CD4-positive, alpha-beta memory T cell (primary cell): ENCODE results near the gene STAMBP. TPM values are rescaled to one million over a fixed set of nuclear protein-coding genes. Genes with fewer than 3 reads are reported as not detected.

ENCODE experiments used
- CTCF ChIA-PET: fragments of 350-600 bp; sonication (Branson Sonifier 250); formaldehyde crosslinking; loops from one replicate; lab custom pipeline; 2021; ENCODE audit warnings: inconsistent platforms; ENCODE audit not compliant: partially characterized antibody; lab: Charles Lee
- POLR2A ChIA-PET: fragments of 350-600 bp; sonication (Branson Sonifier 250); formaldehyde crosslinking; loops from one replicate; lab custom pipeline; 2021; ENCODE audit not compliant: partially characterized antibody; lab: Charles Lee
- DNase-seq, 5 donors: peaks; one replicate each; pipeline versions ENCODE4 v3.0.0 to v3.0.0-alpha.2; 2020 to 2022; ENCODE audit warnings: mixed read lengths in 1 of 5
- H3K27ac ChIP-seq: one replicate; pipeline ENCODE4 v1.7.0; 2013; ENCODE audit warnings: low read depth, low read length
- H3K27me3 ChIP-seq: 2 replicates; pipeline ENCODE4 v1.7.0; 2013; ENCODE audit warnings: mild to moderate bottlenecking, low read length, moderate library complexity; ENCODE audit not compliant: insufficient read depth
- H3K36me3 ChIP-seq: 2 replicates; pipeline ENCODE4 v1.7.0; 2013; ENCODE audit warnings: mild to moderate bottlenecking, low read length, moderate library complexity; ENCODE audit not compliant: insufficient read depth
- H3K4me1 ChIP-seq: 2 replicates; pipeline ENCODE4 v1.7.0; 2013; ENCODE audit warnings: mild to moderate bottlenecking, low read length, moderate library complexity; ENCODE audit not compliant: insufficient read depth
- H3K4me3 ChIP-seq, 2 donors: one replicate each; pipeline ENCODE4 v1.7.0; 2013; ENCODE audit warnings: low read length in 2 of 2, mild to moderate bottlenecking in 1 of 2
- H3K9me3 ChIP-seq, 2 donors: one replicate each; pipeline ENCODE4 v1.7.0; 2013; ENCODE audit warnings: low read length in 2 of 2, control low read depth in 1 of 2; ENCODE audit not compliant: control insufficient read depth in 1 of 2
- H3K27ac Mint-ChIP-seq, 7 donors: one replicate each; pipeline ENCODE4 v1.8.0; 2020 to 2021; ENCODE audit warnings: mixed read lengths in 7 of 7, mild to moderate bottlenecking in 6 of 7, inconsistent platforms in 3 of 7, moderate library complexity in 3 of 7
- H3K27me3 Mint-ChIP-seq, 2 donors: one replicate each; pipeline ENCODE4 v1.8.0; 2020 to 2021; ENCODE audit warnings: mixed read lengths in 2 of 2
- H3K36me3 Mint-ChIP-seq, 2 donors: one replicate each; pipeline ENCODE4 v1.8.0; 2020 to 2021; ENCODE audit warnings: mixed read lengths in 2 of 2, inconsistent platforms in 1 of 2, mild to moderate bottlenecking in 1 of 2
- H3K4me1 Mint-ChIP-seq, 4 donors: one replicate each; pipeline ENCODE4 v1.8.0; 2020 to 2021; ENCODE audit warnings: mixed read lengths in 4 of 4, mild to moderate bottlenecking in 1 of 4
- H3K4me3 Mint-ChIP-seq, 8 donors: one replicate each; pipeline ENCODE4 v1.8.0; 2020 to 2021; ENCODE audit warnings: mixed read lengths in 8 of 8, mild to moderate bottlenecking in 7 of 8, moderate library complexity in 6 of 8, inconsistent platforms in 3 of 8
- H3K9me3 Mint-ChIP-seq, 8 donors: one replicate each; pipeline ENCODE4 v1.8.0; 2020 to 2021; ENCODE audit warnings: mixed read lengths in 8 of 8, mild to moderate bottlenecking in 5 of 8, inconsistent platforms in 3 of 8, moderate library complexity in 1 of 8
- intact Hi-C: fragments of 100-400 bp; cut with micrococcal nuclease; formaldehyde crosslinking; loops from one replicate; pipeline ENCODE4 v1.15.1; 2023
- polyA plus RNA-seq, 2 donors: library from polyadenylated mRNA; unstranded; fragments of 300-500 nt; fragmentation: Illumina TruSeq; gene quantifications; one replicate each; pipeline ENCODE4 v1.2.3, GENCODE V29; 2021
- total RNA-seq, 2 experiments: library from RNA; stranded (reverse); gene quantifications; one replicate each; pipeline ENCODE4 v1.2.3, GENCODE V29; 2021

STAMBP gene
- total and polyA plus RNA-seq, 4 experiments from 2014 or later, result 34.8 to 49.5 (median 41.7) TPM

GRCh38 chr2:73841912-73842738, 13.4 kb downstream of the STAMBP start:
- Mint-ChIP-seq H3K4me3 (no peak overlapping the region), H3K9me3 (no peaks in the 10 kb centered on the region), H3K27ac (peak overlapping the region in 3 of 7 donors; percentile 18 to 44 (median 26)), H3K4me1 (peaks cover 15 to 27% (median 18%) of the 10 kb centered on the region in 4 donors), H3K27me3 (no peaks in the 10 kb centered on the region), H3K36me3 (peaks cover 30 to 63% of the 10 kb centered on the region in 2 donors)
- ChIA-PET CTCF (interaction anchor here (0.9 to 2.5 kb wide), 3 partner anchors 14 to 493 kb away, joined by 3 to 10 read pairs (median 8); partner anchors contain the start of gene STAMBP), POLR2A (interaction anchor here (1.1 kb wide), 1 partner anchor 14 kb away, joined by 3 read pairs; the partner anchor contains the start of gene STAMBP)
- intact Hi-C loops, result no loop called here
- Histone ChIP-seq H3K27ac (no peak overlapping the region), H3K4me1 (no peaks in the 10 kb centered on the region), H3K27me3 (no peaks in the 10 kb centered on the region), H3K9me3 (no peaks in the 10 kb centered on the region), H3K36me3 (peaks cover 35% of the 10 kb centered on the region), H3K4me3 (no peak overlapping the region)
- DNase-seq, result no peak

- Histone ChIP-seq H3K4me3 (no peak overlapping the region), H3K27me3 (no peaks in the 10 kb centered on the region), H3K36me3 (peaks cover 41% of the 10 kb centered on the region), H3K27ac (no peak overlapping the region), H3K4me1 (no peaks in the 10 kb centered on the region), H3K9me3 (no peaks in the 10 kb centered on the region)
- POLR2A ChIA-PET, result interaction anchor here (1.1 kb wide), 1 partner anchor 14 kb away, joined by 3 read pairs; the partner anchor contains the start of gene STAMBP
- CTCF ChIA-PET, result interaction anchor here (0.9 to 2.5 kb wide), 3 partner anchors 15 to 492 kb away, joined by 3 to 10 read pairs (median 8); partner anchors contain the start of gene STAMBP
- Mint-ChIP-seq H3K4me3 (no peak overlapping the region), H3K4me1 (peaks cover 14 to 25% (median 17%) of the 10 kb centered on the region in 4 donors), H3K27me3 (no peaks in the 10 kb centered on the region), H3K36me3 (peaks cover 33 to 67% of the 10 kb centered on the region in 2 donors), H3K9me3 (no peaks in the 10 kb centered on the region), H3K27ac (no peak overlapping the region)
- intact Hi-C loops, result no loop called here
- DNase-seq, result no peak
Observed at GRCh38 chr2:73842739-73843019, 13.9 kb downstream of the STAMBP start.

- H3K4me3 Mint-ChIP-seq, result no peak overlapping the region
- peak overlapping the region in 1 of 7 donors; percentile 41 for H3K27ac Mint-ChIP-seq
- DNase-seq, result no peak
- Histone ChIP-seq H3K27ac (no peak overlapping the region), H3K4me3 (no peak overlapping the region), H3K4me1 (no peaks in the 10 kb centered on the region), H3K36me3 (peaks cover 54% of the 10 kb centered on the region), H3K9me3 (no peaks in the 10 kb centered on the region), H3K27me3 (no peaks in the 10 kb centered on the region)
- no peaks in the 10 kb centered on the region for H3K27me3 Mint-ChIP-seq
- CTCF ChIA-PET, result interaction anchor here (0.8 to 2.5 kb wide), 2 partner anchors 16 to 20 kb away, joined by 3 to 10 read pairs; partner anchors contain the start of gene STAMBP
- H3K9me3 Mint-ChIP-seq, result no peaks in the 10 kb centered on the region
- POLR2A ChIA-PET, result no interaction called here
- peaks cover 7 to 11% (median 9%) of the 10 kb centered on the region in 4 donors for H3K4me1 Mint-ChIP-seq
- intact Hi-C loops, result no loop called here
- peaks cover 40 to 65% of the 10 kb centered on the region in 2 donors for H3K36me3 Mint-ChIP-seq
Observed at GRCh38 chr2:73844087-73844486, 15.3 kb downstream of the STAMBP start.

- Mint-ChIP-seq H3K36me3 (peaks cover 49 to 54% of the 10 kb centered on the region in 2 donors), H3K4me3 (no peak overlapping the region), H3K4me1 (no peaks in the 10 kb centered on the region), H3K27ac (no peak overlapping the region), H3K9me3 (no peaks in the 10 kb centered on the region), H3K27me3 (no peaks in the 10 kb centered on the region)
- Histone ChIP-seq H3K36me3 (peaks cover 78% of the 10 kb centered on the region), H3K9me3 (no peaks in the 10 kb centered on the region), H3K4me1 (no peaks in the 10 kb centered on the region), H3K27me3 (no peaks in the 10 kb centered on the region), H3K4me3 (no peak overlapping the region), H3K27ac (no peak overlapping the region)
- no peak for DNase-seq
- intact Hi-C loops, result no loop called here
- ChIA-PET CTCF (no interaction called here), POLR2A (no interaction called here)
Observed at GRCh38 chr2:73850009-73850408, 21.2 kb downstream of the STAMBP start.

- H3K36me3 ChIP-seq, result peaks cover 71% of the 10 kb centered on the region
- H3K4me1 Mint-ChIP-seq, result no peaks in the 10 kb centered on the region
Observed at GRCh38 chr2:73851274-73851673, 22.5 kb downstream of the STAMBP start.

GRCh38 chr2:73852020-73852419, 23.3 kb downstream of the STAMBP start:
- peaks cover 37 to 57% of the 10 kb centered on the region in 2 donors for H3K36me3 Mint-ChIP-seq
- H3K27me3 ChIP-seq, result no peaks in the 10 kb centered on the region
- no peaks in the 10 kb centered on the region for H3K27me3 Mint-ChIP-seq
- H3K4me3 Mint-ChIP-seq, result no peak overlapping the region
- CTCF ChIA-PET, result no interaction called here
- POLR2A ChIA-PET, result no interaction called here
- H3K36me3 ChIP-seq, result peaks cover 69% of the 10 kb centered on the region
- no peak for DNase-seq
- H3K4me1 Mint-ChIP-seq, result no peaks in the 10 kb centered on the region
- no peaks in the 10 kb centered on the region for H3K9me3 ChIP-seq
- no peaks in the 10 kb centered on the region for H3K4me1 ChIP-seq
- intact Hi-C loops, result no loop called here
- H3K27ac Mint-ChIP-seq, result no peak overlapping the region
- no peak overlapping the region for H3K4me3 ChIP-seq
- no peaks in the 10 kb centered on the region for H3K9me3 Mint-ChIP-seq
- no peak overlapping the region for H3K27ac ChIP-seq

More at GRCh38 chr2:73851274-73851673, 22.5 kb downstream of the STAMBP start:
- Mint-ChIP-seq H3K27me3 (no peaks in the 10 kb centered on the region), H3K27ac (peak overlapping the region in 1 of 7 donors; percentile 4), H3K9me3 (no peaks in the 10 kb centered on the region), H3K4me3 (no peak overlapping the region), H3K36me3 (peaks cover 44 to 54% of the 10 kb centered on the region in 2 donors)
- H3K27ac ChIP-seq, result no peak overlapping the region
- no peaks in the 10 kb centered on the region for H3K9me3 ChIP-seq
- no peak overlapping the region for H3K4me3 ChIP-seq
- no peaks in the 10 kb centered on the region for H3K27me3 ChIP-seq
- DNase-seq, result peak in 1 of 5 donors; percentile 8
- ChIA-PET POLR2A (no interaction called here), CTCF (no interaction called here)
- no peaks in the 10 kb centered on the region for H3K4me1 ChIP-seq
- intact Hi-C loops, result no loop called here

GRCh38 chr2:73855526-73855925, 26.8 kb downstream of the STAMBP start:
- peaks cover 45% of the 10 kb centered on the region for H3K36me3 ChIP-seq
- no peak overlapping the region for H3K27ac ChIP-seq
- Mint-ChIP-seq H3K27me3 (no peaks in the 10 kb centered on the region), H3K36me3 (peaks cover 28 to 44% of the 10 kb centered on the region in 2 donors), H3K4me1 (no peaks in the 10 kb centered on the region), H3K27ac (no peak overlapping the region), H3K4me3 (no peak overlapping the region), H3K9me3 (no peaks in the 10 kb centered on the region)
- POLR2A ChIA-PET, result no interaction called here
- no peaks in the 10 kb centered on the region for H3K4me1 ChIP-seq
- no peak overlapping the region for H3K4me3 ChIP-seq
- H3K27me3 ChIP-seq, result no peaks in the 10 kb centered on the region
- CTCF ChIA-PET, result no interaction called here
- H3K9me3 ChIP-seq, result no peaks in the 10 kb centered on the region
- intact Hi-C loops, result no loop called here
- DNase-seq, result no peak
